Stimulated activated memory B cell treated with anti-CD40 and anti-IgM and Interleukin-4, amounts not matched to agents 10 μg/mL and 1 μg/mL and 100 μg/mL, for 72 hours (primary cell): ENCODE measurements around the gene CRIP1.

ENCODE experiments used
- ATAC-seq: fragments of 150-1000 bp; cut with Tn5 transposase; 2 replicates; pipeline ENCODE4 v1.10.0; 2021
- H3K27ac Mint-ChIP-seq: one replicate; pipeline ENCODE4 v1.8.0; 2022; ENCODE audit warnings: mild to moderate bottlenecking, mixed read lengths
- H3K27me3 Mint-ChIP-seq: one replicate; pipeline ENCODE4 v1.8.0; 2022; ENCODE audit warnings: mixed read lengths
- H3K36me3 Mint-ChIP-seq: one replicate; pipeline ENCODE4 v1.8.0; 2022; ENCODE audit warnings: mixed read lengths
- H3K4me1 Mint-ChIP-seq: one replicate; pipeline ENCODE4 v1.8.0; 2022; ENCODE audit warnings: mixed read lengths
- H3K4me3 Mint-ChIP-seq: one replicate; pipeline ENCODE4 v1.8.0; 2022; ENCODE audit warnings: mild to moderate bottlenecking, moderate library complexity, mixed read lengths
- H3K9me3 Mint-ChIP-seq: one replicate; pipeline ENCODE4 v1.8.0; 2022; ENCODE audit warnings: mixed read lengths

The CRIP1 gene

GRCh38 chr14:105498430-105499255, 12.0 kb downstream of the CRIP1 start:
- H3K27me3 Mint-ChIP-seq, result peaks cover 14% of the 10 kb centered on the region
- peaks cover 10% of the 10 kb centered on the region for H3K36me3 Mint-ChIP-seq
- H3K27ac Mint-ChIP-seq, result no peak overlapping the region
- no peak overlapping the region for H3K4me3 Mint-ChIP-seq
- ATAC-seq, result no peak
- no peaks in the 10 kb centered on the region for H3K4me1 Mint-ChIP-seq
- no peaks in the 10 kb centered on the region for H3K9me3 Mint-ChIP-seq

- H3K27me3 Mint-ChIP-seq, result peaks cover 21% of the 10 kb centered on the region
Measured at GRCh38 chr14:105499256-105500035, 12.8 kb downstream of the CRIP1 start.

GRCh38 chr14:105500036-105500725, 13.5 kb downstream of the CRIP1 start:
- H3K36me3 Mint-ChIP-seq, result peaks cover 10% of the 10 kb centered on the region
- no peaks in the 10 kb centered on the region for H3K4me1 Mint-ChIP-seq
- H3K27ac Mint-ChIP-seq, result no peak overlapping the region
- H3K9me3 Mint-ChIP-seq, result no peaks in the 10 kb centered on the region
- peaks cover 21% of the 10 kb centered on the region for H3K27me3 Mint-ChIP-seq
- no peak for ATAC-seq
- H3K4me3 Mint-ChIP-seq, result no peak overlapping the region

More at GRCh38 chr14:105499256-105500035, 12.8 kb downstream of the CRIP1 start:
- Mint-ChIP-seq H3K9me3 (no peaks in the 10 kb centered on the region), H3K4me1 (no peaks in the 10 kb centered on the region), H3K27ac (no peak overlapping the region), H3K36me3 (peaks cover 10% of the 10 kb centered on the region), H3K4me3 (no peak overlapping the region)
- no peak for ATAC-seq

- ATAC-seq, result no peak
- Mint-ChIP-seq H3K9me3 (no peaks in the 10 kb centered on the region), H3K27ac (no peak overlapping the region), H3K4me1 (no peaks in the 10 kb centered on the region), H3K27me3 (peaks cover 21% of the 10 kb centered on the region), H3K4me3 (no peak overlapping the region), H3K36me3 (peaks cover 10% of the 10 kb centered on the region)
Measured at GRCh38 chr14:105500726-105501101, 14.0 kb downstream of the CRIP1 start.

- H3K36me3 Mint-ChIP-seq, result peaks cover 10% of the 10 kb centered on the region
- H3K27me3 Mint-ChIP-seq, result peaks cover 21% of the 10 kb centered on the region
- no peaks in the 10 kb centered on the region for H3K4me1 Mint-ChIP-seq
- H3K9me3 Mint-ChIP-seq, result no peaks in the 10 kb centered on the region
- no peak for ATAC-seq
- no peak overlapping the region for H3K4me3 Mint-ChIP-seq
- H3K27ac Mint-ChIP-seq, result no peak overlapping the region
Measured at GRCh38 chr14:105501504-105502291, 15.0 kb downstream of the CRIP1 start.

- H3K27ac Mint-ChIP-seq, result no peak overlapping the region
Measured at GRCh38 chr14:105502446-105503295, 16.0 kb downstream of the CRIP1 start.

GRCh38 chr14:105503296-105503640, 16.6 kb downstream of the CRIP1 start:
- H3K4me1 Mint-ChIP-seq, result no peaks in the 10 kb centered on the region
- H3K4me3 Mint-ChIP-seq, result no peak overlapping the region
- ATAC-seq, result no peak
- no peaks in the 10 kb centered on the region for H3K9me3 Mint-ChIP-seq
- peaks cover 8% of the 10 kb centered on the region for H3K36me3 Mint-ChIP-seq
- H3K27me3 Mint-ChIP-seq, result peaks cover 29% of the 10 kb centered on the region
- no peak overlapping the region for H3K27ac Mint-ChIP-seq

More at GRCh38 chr14:105502446-105503295, 16.0 kb downstream of the CRIP1 start:
- peaks cover 10% of the 10 kb centered on the region for H3K36me3 Mint-ChIP-seq
- H3K27me3 Mint-ChIP-seq, result peaks cover 23% of the 10 kb centered on the region
- no peaks in the 10 kb centered on the region for H3K4me1 Mint-ChIP-seq
- no peak for ATAC-seq
- no peaks in the 10 kb centered on the region for H3K9me3 Mint-ChIP-seq
- no peak overlapping the region for H3K4me3 Mint-ChIP-seq

GRCh38 chr14:105503935-105504692, 17.4 kb downstream of the CRIP1 start:
- peak; percentile 47 for ATAC-seq
- Mint-ChIP-seq H3K9me3 (no peaks in the 10 kb centered on the region), H3K27me3 (peaks cover 38% of the 10 kb centered on the region), H3K4me1 (no peaks in the 10 kb centered on the region), H3K4me3 (no peak overlapping the region), H3K27ac (no peak overlapping the region), H3K36me3 (no peaks in the 10 kb centered on the region)

GRCh38 chr14:105505101-105505500, 18.4 kb downstream of the CRIP1 start:
- Mint-ChIP-seq H3K27ac (no peak overlapping the region), H3K9me3 (no peaks in the 10 kb centered on the region), H3K4me3 (no peak overlapping the region), H3K27me3 (peaks cover 40% of the 10 kb centered on the region), H3K4me1 (no peaks in the 10 kb centered on the region), H3K36me3 (no peaks in the 10 kb centered on the region)
- no peak for ATAC-seq

GRCh38 chr14:105507247-105507646, 20.6 kb downstream of the CRIP1 start:
- Mint-ChIP-seq H3K36me3 (no peaks in the 10 kb centered on the region), H3K27me3 (peaks cover 59% of the 10 kb centered on the region), H3K27ac (no peak overlapping the region), H3K4me3 (no peak overlapping the region), H3K9me3 (no peaks in the 10 kb centered on the region), H3K4me1 (peaks cover 6% of the 10 kb centered on the region)
- no peak for ATAC-seq

GRCh38 chr14:105508069-105508468, 21.4 kb downstream of the CRIP1 start:
- no peak overlapping the region for H3K4me3 Mint-ChIP-seq

GRCh38 chr14:105508601-105509000, 21.9 kb downstream of the CRIP1 start:
- Mint-ChIP-seq H3K9me3 (no peaks in the 10 kb centered on the region), H3K36me3 (no peaks in the 10 kb centered on the region), H3K27ac (no peak overlapping the region), H3K27me3 (peaks cover 59% of the 10 kb centered on the region), H3K4me3 (no peak overlapping the region), H3K4me1 (peaks cover 6% of the 10 kb centered on the region)
- ATAC-seq, result no peak

More at GRCh38 chr14:105508069-105508468, 21.4 kb downstream of the CRIP1 start:
- Mint-ChIP-seq H3K27ac (no peak overlapping the region), H3K4me1 (peaks cover 6% of the 10 kb centered on the region), H3K36me3 (no peaks in the 10 kb centered on the region), H3K9me3 (no peaks in the 10 kb centered on the region), H3K27me3 (peaks cover 59% of the 10 kb centered on the region)
- ATAC-seq, result no peak

- ATAC-seq, result no peak
- peaks cover 3% of the 10 kb centered on the region for H3K9me3 Mint-ChIP-seq
- H3K4me3 Mint-ChIP-seq, result no peak overlapping the region
- H3K27ac Mint-ChIP-seq, result no peak overlapping the region
- H3K4me1 Mint-ChIP-seq, result no peaks in the 10 kb centered on the region
- H3K27me3 Mint-ChIP-seq, result peaks cover 70% of the 10 kb centered on the region
- H3K36me3 Mint-ChIP-seq, result no peaks in the 10 kb centered on the region
Measured at GRCh38 chr14:105517096-105517495, 30.4 kb downstream of the CRIP1 start.
